Heart right ventricle (tissue), 16 donors: ENCODE measurements around the gene ATP11B. TPM values are rescaled to one million over a fixed set of nuclear protein-coding genes. Genes with fewer than 3 reads are reported as not detected.

Experiments used
- ATAC-seq, 8 donors: fragments of 200-7000 bp; cut with Tn5 transposase; one replicate each; pipeline ENCODE4 v1.9.1; 2020; ENCODE audit warnings: mild to moderate bottlenecking in 8 of 8, moderate library complexity in 8 of 8, moderate number of reproducible peaks in 1 of 8
- DNase-seq, 2 donors: peaks; one replicate each; pipeline ENCODE4 v3.0.0-alpha.2; 2020
- H3K27ac ChIP-seq, 10 donors: fragments of 200-600 bp; sonication (generic) in 2 of 10; one replicate each; pipeline versions ENCODE4 v1.5.0 to v1.8.0; 2020 to 2022; ENCODE audit warnings: mild to moderate bottlenecking in 3 of 10
- H3K27me3 ChIP-seq, 7 donors: fragments of 200-600 bp; one replicate each; pipeline ENCODE4 v1.8.0; 2021 to 2022; ENCODE audit warnings: mild to moderate bottlenecking in 2 of 7
- H3K36me3 ChIP-seq, 9 donors: fragments of 200-600 bp; sonication (generic) in 1 of 9; one replicate each; pipeline versions ENCODE4 v1.5.0 to v1.8.0; 2020 to 2022; ENCODE audit warnings: mild to moderate bottlenecking in 2 of 9
- H3K4me1 ChIP-seq, 9 donors: fragments of 200-600 bp; sonication (generic) in 1 of 9; one replicate each; pipeline versions ENCODE4 v1.5.0 to v1.8.0; 2020 to 2022; ENCODE audit warnings: mild to moderate bottlenecking in 4 of 9
- H3K4me3 ChIP-seq, 10 donors: fragments of 200-600 bp; sonication (generic) in 2 of 10; one replicate each; pipeline versions ENCODE4 v1.5.0 to v1.8.0; 2020 to 2022; ENCODE audit warnings: mild to moderate bottlenecking in 7 of 10, moderate library complexity in 2 of 10
- H3K9me3 ChIP-seq, 11 donors: fragments of 200-600 bp in 10 of 11; sonication (generic) in 2 of 11; one replicate each; pipeline versions ENCODE4 v1.5.0 to v1.8.0; 2013 to 2022; ENCODE audit warnings: mild to moderate bottlenecking in 2 of 11, control low read depth in 1 of 11, moderate library complexity in 1 of 11
- WGBS, 2 donors: extraction: QIAGEN DNeasy Blood & Tissue Kit; methylation state at CpG; one replicate each; pipeline ENCODE4 v1.1.7; 2013; ENCODE audit warnings: inconsistent platforms in 1 of 2; 5-methylcytosine and 5-hydroxymethylcytosine counted together
- intact Hi-C, 10 donors: fragments of 100-400 bp; cut with DNase I; formaldehyde crosslinking; loops; one replicate each; pipeline versions ENCODE4 v1.11.1 to v1.14.2; 2022
- polyA plus RNA-seq, 2 donors: library from polyadenylated mRNA; stranded (reverse); fragments of 200-250 nt; gene quantifications; one replicate each; pipeline ENCODE4 v1.2.3, GENCODE V29; 2013
- total RNA-seq, 10 donors: library from RNA; stranded (reverse); fragmentation: NEBNext Ultra II Directional in 3 of 10; extraction: Animal tissue kit (Norgen Biotek cat#: 25700) in 3 of 10; gene quantifications; one replicate each; pipeline versions ENCODE4 v1.2.1 to v1.2.4, GENCODE V29; 2021 to 2023
- TF ChIP-seq, protein P1 (sequence below), 9 donors: fragments of 200-600 bp; sonication (generic) in 2 of 9; IDR thresholded peaks; one replicate each; pipeline versions ENCODE4 v1.5.0 to v1.8.0; 2021 to 2022; ENCODE audit warnings: antibody characterized with exemption in 9 of 9, mild to moderate bottlenecking in 5 of 9, moderate library complexity in 1 of 9
- donor health status: Arrhythmogenic right ventricular cardiomyopathy.
- donor health status: ischemic (EF 13 %, LVEDD 7.1; RV severe dilation, severe dysfunction).
- donor health status: healthy with polysubstance abuse.
- donor health status: DM: no; HTN: yes; CAD: no.
- donor health status: DM: no; HTN: no; CAD: no.
- donor health status: ischemic (EF 25% LVEDD 6.9; RV normal size, moderate dysfunction).
- donor health status: ischemic (EF 25% LVEDD 5.7; RV mildly dilated, moderate dysfunction).
- donor health status: healthy.
- donor health status: DM: yes; HTN: yes; CAD: no.
- donor health status: Ischemic cardiomyopathy.
- donor health status: ischemic (EF 35%, LVEDD 5.7; RV mildly dilated, moderate dysfunction).
- donor health status: nonischemic (EF 11% LVEDD 7.7; RV severe dilation, severe dysfunction).
- donor health status: DM: yes; HTN: yes; CAD: no.
- donor health status: PGD.
- donor health status: ischemic (EF 29% LVEDD 5.4; RV normal size, mild dysfunction).
- donor health status: nonischemic (EF 23%, LVEDD 6.1; RV moderate dilation, normal function).

Gene ATP11B
- total and polyA plus RNA-seq, 12 donors: 5.3 to 47.8 (median 36.8) TPM

DNA sequence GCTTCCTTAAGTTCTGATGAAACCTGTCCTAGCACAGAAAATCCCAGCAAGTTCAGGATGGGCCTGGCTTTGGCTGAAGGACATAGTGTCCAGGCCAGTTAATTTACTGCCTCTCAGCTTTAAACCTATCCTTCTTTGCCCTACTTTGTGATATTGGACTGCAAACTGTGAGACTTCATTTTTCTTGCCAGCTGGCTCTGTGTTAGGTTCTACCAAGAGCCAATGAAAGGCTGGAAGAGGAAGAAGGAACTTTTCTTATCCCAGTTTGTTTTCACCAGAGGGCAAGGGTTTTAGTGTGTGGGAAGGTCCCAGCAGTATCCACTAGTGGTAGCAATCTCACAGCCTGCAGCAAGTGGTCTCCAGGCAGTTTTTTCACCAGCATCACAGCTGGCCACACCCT is 168.9 kb downstream of the ATP11B start:
- ATAC-seq (peak in 7 of 8 donors; percentile 28 to 89 (median 71)), DNase-seq (peak in 1 of 2 donors; percentile 9)
- TF ChIP-seq, protein P1, sequence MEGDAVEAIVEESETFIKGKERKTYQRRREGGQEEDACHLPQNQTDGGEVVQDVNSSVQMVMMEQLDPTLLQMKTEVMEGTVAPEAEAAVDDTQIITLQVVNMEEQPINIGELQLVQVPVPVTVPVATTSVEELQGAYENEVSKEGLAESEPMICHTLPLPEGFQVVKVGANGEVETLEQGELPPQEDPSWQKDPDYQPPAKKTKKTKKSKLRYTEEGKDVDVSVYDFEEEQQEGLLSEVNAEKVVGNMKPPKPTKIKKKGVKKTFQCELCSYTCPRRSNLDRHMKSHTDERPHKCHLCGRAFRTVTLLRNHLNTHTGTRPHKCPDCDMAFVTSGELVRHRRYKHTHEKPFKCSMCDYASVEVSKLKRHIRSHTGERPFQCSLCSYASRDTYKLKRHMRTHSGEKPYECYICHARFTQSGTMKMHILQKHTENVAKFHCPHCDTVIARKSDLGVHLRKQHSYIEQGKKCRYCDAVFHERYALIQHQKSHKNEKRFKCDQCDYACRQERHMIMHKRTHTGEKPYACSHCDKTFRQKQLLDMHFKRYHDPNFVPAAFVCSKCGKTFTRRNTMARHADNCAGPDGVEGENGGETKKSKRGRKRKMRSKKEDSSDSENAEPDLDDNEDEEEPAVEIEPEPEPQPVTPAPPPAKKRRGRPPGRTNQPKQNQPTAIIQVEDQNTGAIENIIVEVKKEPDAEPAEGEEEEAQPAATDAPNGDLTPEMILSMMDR (IDR thresholded peaks at IDR 0.05): no peak
- Histone ChIP-seq H3K36me3 (peaks cover 0 to 58% (median 0%) of the 10 kb centered on the region in 9 donors), H3K27me3 (no peaks in the 10 kb centered on the region), H3K4me3 (no peak overlapping the region), H3K27ac (peak overlapping the region in 1 of 10 donors; percentile 10), H3K4me1 (peaks cover 0 to 16% (median 10%) of the 10 kb centered on the region in 9 donors), H3K9me3 (no peaks in the 10 kb centered on the region)
- intact Hi-C loops: no loop called here

- intact Hi-C loops: no loop called here
Observed at GRCh38 chr3:182964179-182964578, 170.9 kb downstream of the ATP11B start.

GRCh38 chr3:182965861-182966366 is 172.6 kb downstream of the ATP11B start:
- intact Hi-C loops: no loop called here
- Histone ChIP-seq H3K27ac (no peak overlapping the region), H3K4me1 (peaks cover 0 to 33% (median 17%) of the 10 kb centered on the region in 9 donors), H3K36me3 (peaks cover 0 to 30% (median 0%) of the 10 kb centered on the region in 9 donors), H3K4me3 (no peak overlapping the region), H3K27me3 (no peaks in the 10 kb centered on the region), H3K9me3 (no peaks in the 10 kb centered on the region)
- DNase-seq (no peak), ATAC-seq (no peak)
- TF ChIP-seq, protein P1 (IDR thresholded peaks at IDR 0.05): no peak
- WGBS, 2 donors: 89 to 91% methylated on average over 9 of the region's 9 CpGs

More at GRCh38 chr3:182964179-182964578, 170.9 kb downstream of the ATP11B start:
- WGBS, 2 donors: 94 to 96% methylated on average over 1 of the region's 1 CpG
- Histone ChIP-seq H3K27me3 (no peaks in the 10 kb centered on the region), H3K4me1 (peaks cover 0 to 33% (median 15%) of the 10 kb centered on the region in 9 donors), H3K36me3 (peaks cover 0 to 44% (median 0%) of the 10 kb centered on the region in 9 donors), H3K27ac (no peak overlapping the region), H3K9me3 (no peaks in the 10 kb centered on the region), H3K4me3 (no peak overlapping the region)
- TF ChIP-seq, protein P1 (IDR thresholded peaks at IDR 0.05): no peak
- no peak for ATAC-seq
- no peak for DNase-seq

- Histone ChIP-seq H3K9me3 (no peaks in the 10 kb centered on the region), H3K27me3 (no peaks in the 10 kb centered on the region), H3K36me3 (peaks cover 0 to 18% (median 0%) of the 10 kb centered on the region in 9 donors), H3K4me1 (peaks cover 0 to 34% (median 17%) of the 10 kb centered on the region in 9 donors), H3K27ac (no peak overlapping the region), H3K4me3 (no peak overlapping the region)
- WGBS, 2 donors: 85 to 90% methylated on average over 6 of the region's 6 CpGs
- DNase-seq (no peak), ATAC-seq (no peak)
- intact Hi-C loops: no loop called here
- TF ChIP-seq, protein P1 (IDR thresholded peaks at IDR 0.05): no peak
Observed at GRCh38 chr3:182967218-182968204, 174.2 kb downstream of the ATP11B start.
